ELF-1 (cell line): ENCODE results near the gene ZBTB21.

ENCODE experiments used
- DNase-seq: peaks from one replicate; pipeline ENCODE4 v3.0.0-alpha.2; 2016; ENCODE audit warnings: low read depth, low spot score

ZBTB21 gene

DNA sequence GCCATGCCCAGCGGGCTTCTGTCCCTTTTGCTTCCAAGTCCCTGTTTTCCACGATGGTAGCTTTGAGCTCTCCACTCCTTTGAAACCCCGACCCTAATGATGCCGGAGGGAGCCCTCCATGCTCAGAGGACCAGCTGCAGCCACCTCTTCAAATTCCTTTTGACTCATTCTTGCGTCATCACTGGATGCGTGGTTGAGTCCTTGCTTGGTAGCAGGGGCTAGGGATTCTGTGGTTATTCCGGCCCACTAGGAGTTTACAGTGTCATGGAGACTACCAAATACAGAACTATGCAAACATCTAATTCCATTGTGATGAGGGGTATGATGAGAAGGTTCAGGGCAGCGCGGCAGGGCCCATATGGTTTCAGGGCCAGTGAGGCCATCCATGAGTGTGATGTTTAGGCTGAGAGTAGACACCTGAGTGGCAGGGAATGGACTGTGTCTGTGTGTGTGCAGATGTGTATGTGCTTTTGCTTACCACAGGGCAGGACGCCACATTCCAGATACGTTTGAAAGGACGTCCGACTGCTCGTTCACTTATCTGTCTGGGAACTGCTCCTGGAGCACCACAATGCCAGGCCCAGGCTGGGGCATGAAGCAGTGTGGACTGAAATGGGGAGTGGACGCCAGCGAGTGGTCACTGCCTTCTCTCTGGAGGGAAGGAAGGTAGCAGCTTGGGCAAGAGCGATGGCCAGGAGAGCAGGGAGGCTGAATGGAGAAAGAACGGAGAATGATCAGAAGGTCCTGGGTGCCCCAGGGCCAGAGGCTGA lies 30.4 kb upstream of the ZBTB21 start:
- DNase-seq, result no peak

DNA sequence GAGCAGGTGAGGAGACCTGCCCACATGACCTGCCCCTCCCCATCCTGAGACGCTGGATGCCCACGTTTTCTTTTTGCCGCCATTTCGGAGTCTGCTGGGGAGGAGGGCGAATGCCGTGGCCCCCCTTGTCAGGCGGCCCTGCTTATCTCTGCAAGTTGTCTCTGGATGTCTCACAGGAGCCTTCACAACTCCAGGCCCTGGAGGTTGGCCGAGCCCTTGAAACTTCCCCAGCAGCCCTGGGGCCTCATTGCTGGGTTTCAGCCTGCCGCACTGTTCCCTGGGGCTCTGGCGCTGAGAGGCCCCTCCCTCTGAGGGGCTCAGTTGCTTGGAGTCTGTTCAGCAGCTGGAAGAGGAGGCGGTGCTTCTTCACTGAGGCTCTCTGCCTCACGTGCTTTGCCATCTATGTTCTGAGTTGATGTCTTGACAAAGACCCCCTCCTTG lies 29.8 kb upstream of the ZBTB21 start:
- peak; percentile 70 for DNase-seq

DNA sequence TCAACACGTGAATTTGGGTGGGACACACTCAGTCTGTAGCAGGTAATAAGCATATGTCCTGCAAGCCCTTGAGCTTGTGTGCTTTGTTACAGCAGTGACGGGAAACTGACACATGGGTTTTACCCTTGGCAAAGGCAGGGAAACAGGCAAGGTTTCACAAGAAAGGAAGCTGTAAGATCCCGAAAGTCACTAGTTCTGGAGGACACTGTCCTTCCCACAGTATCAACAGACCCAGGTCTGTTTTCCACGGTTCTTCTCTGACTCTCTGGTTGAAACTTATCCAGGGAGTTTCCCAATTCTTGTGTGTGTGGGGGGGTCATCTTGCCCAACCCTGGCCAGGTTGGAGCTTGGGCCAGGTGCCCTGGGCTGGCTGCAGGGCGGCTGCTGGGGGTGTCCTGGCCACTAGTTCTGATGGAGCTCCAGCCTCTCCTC lies 29.3 kb upstream of the ZBTB21 start:
- no peak for DNase-seq

DNA sequence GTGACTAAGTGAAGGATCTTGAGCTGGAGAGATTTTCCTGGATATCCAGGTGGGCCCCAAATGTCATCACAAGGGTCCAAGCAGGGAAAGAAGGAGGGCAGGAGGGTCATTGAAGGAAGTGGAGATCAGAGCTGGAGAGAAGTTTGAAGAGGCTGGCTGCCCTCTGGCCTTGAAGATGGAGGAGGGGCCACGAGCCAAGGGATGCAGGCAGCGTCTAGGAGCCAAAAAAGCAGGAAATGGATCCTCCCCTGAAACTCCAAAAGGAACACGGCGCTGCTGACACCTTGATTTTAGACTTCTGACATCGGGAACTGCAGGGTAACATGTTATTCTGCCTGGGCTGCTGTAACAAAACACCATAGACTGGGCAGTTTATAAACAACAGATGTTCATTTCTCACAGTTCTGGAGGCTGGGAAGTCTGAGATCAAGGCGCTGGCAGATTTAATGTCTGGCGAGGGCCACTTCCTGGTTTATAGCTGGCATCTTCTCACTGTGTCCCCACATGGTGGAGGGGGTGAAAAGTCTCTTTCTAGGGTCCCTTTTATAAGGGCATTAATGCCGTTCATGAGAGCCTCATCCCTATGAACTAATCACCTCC lies 28.8 kb upstream of the ZBTB21 start:
- DNase-seq, result no peak

DNA sequence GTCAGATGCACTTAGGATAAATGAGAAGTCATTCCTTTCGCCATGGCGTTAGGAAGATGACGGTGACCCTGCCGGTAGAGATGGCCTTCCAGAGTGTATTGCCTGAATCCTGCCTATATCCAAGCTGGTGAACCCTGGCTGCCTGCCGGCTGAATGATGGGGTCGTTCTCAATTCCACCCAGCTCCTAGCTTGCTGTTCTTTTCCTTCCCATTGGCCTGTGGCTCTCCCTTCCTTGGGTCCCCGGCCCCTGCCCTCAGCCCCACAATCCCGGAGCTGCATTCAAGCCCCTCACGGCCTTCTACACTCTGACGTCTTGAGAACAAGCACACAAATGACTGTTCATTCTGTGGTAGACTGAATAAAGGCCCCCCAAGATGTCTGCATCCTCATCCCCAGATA lies 28.2 kb upstream of the ZBTB21 start:
- DNase-seq, result no peak

DNA sequence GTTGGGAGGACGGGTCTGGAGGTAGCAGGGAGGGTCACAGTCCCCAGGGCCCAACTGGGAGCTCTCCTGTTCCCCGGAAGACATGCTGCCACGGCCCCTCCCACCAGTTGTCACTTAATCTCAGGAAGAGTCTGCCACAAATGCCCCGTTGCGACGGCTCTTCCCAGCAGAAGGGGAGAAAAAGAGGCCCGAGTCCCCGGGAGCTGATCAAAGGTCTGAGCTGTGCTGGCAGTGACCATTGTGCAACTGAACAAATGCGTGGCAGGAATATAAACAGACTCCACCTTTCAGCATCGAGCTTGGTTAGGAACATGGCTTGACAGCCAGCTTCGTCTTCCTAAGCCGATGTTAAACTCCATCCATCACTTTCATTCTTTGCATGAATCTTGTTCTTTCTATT lies 27.8 kb upstream of the ZBTB21 start:
- DNase-seq, result no peak

DNA sequence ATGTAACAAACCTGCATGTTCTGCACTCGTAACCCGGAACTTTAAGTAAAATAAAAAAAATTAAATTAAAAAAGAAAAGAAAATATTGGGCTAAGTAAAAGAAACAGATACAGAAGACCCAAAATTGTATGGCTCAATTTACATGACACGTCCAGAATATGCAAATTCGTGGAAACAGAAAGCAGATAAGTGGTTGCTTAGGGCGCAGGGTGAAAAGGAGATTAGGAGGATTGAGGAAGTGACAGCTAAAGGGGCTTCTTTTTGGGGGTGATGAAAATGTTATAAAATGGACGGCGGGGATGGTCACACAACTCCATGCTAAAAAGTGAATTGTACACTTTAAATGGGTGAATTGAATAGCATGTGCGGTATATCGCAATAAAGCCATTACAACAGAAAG lies 27.4 kb upstream of the ZBTB21 start:
- DNase-seq, result no peak

DNA sequence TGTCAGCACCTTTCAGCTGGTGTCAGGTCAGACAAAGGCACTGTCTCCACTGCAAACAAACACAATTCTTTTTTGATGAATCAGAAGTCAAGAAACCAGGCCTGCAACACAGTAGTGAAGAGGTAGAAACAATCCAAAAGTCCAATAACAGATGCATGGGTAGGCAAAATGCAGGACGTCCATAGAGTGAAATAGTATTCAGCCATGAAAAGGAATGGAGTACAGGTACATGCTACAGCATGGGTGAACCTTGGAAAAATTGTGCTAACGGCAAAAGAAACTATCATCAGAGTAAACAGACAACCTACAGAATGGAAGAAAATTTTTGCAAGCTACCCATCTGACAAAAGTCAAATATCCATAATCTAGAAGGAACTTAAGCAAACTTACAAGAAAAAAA lies 26.2 kb upstream of the ZBTB21 start:
- DNase-seq, result no peak

DNA sequence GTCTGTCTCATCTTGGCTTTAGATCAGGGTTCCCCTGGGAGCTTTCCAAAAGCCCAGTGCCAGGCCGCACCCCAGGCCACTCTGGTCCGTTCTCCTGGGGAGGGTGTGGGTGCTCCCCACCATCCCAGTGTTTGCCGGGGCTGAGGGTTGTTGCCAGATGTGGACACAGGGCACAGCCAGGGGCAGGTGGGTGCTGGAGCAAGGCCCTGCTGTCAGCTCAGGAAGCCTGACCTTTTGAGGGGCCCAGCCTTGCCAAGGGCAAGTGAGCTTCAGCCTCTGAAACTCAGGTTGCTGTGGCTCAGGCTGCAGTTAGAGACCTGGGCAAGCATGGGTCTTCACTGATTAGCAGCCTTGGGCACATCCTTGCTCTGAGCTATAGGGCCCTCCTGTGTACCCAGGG lies 22.8 kb upstream of the ZBTB21 start:
- DNase-seq, result no peak

DNA sequence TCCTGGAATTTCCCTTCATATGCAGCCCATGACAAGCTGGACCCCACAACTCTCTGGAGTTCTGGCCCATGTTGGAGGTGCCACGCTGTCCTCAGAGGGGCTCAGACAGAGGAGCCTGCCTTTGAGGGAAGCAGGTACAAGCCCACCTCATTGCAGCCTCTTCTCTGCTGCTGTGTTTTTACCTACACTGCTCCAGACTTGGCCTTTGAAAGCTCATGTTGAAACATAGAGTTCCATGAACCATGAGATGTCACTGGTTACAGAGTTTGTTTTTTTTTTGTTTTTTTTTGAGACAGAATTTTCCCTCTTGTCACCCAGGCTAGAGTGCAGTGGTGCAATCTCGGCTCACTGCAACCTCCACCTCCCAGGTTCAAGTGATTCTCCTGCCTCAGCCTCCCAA lies 22.1 kb upstream of the ZBTB21 start:
- no peak for DNase-seq

DNA sequence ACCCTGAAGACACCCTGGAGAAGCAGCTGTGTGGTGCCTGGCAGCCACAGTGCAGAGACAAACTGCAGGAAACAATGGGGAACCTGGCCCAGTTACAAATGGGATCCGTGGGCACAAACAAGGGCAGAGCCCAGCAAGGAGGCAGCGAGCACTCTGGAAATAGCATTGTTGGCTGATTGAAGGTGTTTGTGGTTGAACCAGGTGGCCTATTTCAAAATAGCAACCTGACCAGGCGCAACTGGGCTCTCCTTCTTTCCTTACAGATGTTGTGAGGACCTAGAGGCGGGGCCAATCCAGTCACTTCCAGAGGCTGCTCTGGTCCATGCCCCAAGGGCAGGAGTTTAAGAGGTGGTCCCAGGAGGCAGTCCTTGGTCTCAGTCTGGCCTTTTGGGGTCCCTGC lies 21.7 kb upstream of the ZBTB21 start:
- DNase-seq, result no peak

DNA sequence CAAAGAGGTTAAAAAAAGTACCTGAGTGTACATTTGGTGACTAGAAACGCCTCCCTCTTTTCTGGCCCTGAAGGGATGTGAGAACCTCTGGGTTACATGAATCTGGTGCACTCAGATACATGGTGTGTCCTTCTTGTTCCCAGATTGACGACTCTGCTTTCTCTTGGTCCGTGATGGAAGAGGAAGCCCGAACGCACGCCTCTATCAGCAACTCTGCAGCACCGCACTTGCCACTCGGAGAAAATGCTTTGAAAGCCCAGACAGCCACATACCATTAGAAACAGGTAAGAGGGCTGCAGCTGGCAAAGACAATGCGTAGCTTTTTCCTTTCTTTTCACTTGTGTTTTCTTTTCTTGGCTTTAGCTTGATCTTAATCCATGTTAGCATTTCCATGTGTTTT lies 21.1 kb upstream of the ZBTB21 start:
- no peak for DNase-seq

DNA sequence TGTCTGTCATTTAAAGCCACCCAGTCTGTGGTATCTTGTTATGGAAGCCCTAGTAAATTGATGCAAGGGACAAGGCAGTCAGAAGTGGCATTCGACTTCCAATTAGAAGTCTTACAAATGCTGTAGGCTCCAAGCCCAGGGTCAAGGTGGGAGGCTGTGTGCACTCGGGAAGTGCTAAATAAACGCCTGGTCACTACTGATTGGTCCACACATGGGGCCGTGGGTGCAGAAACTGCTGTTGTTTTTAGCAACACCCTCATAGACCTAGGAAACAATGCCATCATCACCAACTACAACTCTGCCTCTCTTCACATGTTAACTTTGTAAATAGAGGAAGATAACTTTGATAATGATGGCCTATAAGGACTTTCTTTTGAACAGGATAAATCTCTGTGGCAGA lies 20.2 kb upstream of the ZBTB21 start:
- DNase-seq, result no peak

DNA sequence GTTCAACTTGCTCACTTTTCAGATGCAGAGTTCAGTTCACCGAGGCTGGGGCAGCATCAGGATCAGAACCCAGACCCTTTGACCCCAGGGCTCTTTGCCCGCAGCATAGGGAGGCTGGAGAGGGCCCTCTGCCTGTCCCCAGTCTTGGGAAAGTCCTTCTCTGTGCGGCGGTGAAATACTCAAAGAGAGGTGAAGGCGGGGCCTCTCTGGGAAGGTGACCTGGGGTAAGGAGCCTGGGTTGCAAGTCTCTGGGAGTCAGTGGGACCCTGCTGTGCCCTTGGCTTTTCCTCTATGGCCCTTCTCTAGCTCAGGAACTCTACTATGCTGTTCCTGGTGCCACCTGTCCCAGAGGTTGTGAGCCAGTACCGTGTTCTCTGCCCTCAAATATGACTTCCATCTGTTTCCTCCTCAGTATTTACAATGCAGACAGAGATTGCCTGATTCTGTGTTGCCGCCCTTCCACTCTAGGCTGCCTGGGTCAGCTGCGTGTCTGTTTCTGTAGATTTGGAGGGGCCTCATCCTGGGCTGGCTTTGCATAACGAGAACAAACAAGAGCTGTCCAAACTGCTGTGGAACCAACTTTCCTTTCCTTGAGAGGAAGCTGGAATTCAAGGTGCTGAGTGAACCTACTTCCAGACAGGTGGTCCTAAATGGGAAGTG lies 18.7 kb upstream of the ZBTB21 start:
- no peak for DNase-seq

DNA sequence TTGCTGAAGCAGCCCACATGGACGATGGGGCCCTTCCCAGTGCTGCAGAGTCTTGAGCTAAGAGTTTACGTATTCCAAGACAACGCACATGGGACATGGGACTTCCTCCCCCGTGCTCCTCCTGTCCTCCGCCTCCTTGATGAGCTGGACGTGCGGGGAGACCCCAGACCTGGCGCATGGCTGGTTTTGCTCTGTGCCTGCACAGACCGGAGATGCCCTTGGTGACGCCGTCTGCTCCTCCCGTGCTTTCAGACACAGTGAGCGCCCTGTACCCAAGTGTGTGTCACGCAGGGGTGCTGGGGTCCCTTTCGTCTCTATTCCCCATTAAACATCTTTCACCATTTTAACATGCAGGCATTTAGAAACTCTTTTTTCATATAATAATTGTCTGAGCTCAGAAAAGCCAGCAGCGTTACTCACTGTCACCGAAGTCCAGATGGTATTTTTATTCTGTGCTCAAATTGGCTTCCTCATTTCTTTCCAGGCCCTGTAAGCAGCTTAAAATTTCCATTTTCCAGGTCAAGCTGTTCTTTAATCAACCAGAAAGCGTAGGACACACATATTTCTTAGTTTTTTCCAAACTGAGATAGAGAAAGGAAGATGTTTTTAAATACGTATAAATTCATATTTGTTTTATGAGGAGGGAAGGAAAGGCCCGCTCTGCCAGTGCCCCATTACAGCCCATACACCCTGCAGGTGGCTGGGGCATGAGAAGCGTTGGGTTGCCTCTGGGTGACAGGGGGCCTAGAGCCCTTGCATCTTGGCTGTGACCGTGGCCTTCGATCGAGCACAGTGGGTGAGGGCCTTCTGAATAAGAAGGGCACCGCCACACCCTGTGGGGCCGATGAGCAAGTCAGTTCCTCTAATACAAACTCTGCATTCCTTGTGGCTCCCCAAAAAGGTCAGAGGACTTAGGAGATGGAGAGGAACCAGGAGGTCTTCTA lies 17.9 kb upstream of the ZBTB21 start:
- no peak for DNase-seq

DNA sequence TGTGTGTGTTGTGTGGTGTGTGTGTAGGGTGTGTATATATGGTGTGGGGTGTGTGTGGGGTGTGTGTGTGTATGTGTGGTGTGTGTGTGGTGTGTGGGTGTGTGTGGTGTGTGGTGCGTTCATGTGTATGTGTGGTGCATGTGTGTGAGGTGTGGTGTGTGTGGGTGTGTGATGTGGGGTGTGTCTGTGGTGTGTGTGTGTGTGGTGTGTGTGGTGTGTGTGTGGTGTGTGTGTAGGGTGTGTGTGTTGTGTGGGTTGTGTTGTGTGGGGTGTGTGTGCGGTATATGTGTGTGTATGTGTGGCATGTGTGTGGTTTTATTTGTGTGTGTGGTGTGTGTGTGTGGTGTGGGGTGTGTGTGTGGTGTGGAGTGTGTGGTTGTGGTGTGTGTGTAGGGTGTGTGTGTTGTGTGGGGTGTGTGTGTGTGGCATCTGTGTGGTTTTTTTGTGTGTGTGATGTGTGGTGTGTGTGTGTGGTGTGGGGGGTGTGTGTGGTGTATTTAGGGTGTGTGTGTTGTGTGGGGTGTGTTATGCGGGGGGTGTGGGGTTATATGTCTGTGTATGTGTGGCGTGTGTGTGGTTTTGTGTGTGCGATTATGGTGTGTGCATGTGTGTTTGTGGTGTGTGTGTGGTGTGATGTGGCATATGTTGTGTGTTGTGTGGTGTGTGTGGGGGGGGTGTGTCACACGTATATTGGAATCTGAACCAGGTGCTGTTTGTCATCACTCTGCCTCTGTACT lies 17.1 kb upstream of the ZBTB21 start:
- no peak for DNase-seq

DNA sequence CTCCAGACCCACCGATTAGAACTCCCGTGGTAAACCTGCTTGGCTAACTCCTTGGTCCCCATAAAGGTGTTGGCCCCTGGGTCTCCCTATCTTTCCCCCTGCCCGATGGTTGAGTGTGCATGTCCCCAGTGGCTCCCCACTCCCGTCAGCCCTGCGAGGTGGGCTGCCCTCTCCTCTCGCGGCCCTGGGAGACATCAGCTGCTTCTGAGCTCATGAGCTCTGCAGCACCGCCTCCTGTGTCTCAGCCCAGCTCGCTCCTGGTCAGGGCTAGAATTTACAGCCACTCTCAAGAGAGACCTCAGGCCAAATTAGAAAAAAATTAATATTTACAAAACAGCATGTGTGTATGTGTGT lies 15.9 kb upstream of the ZBTB21 start:
- DNase-seq, result no peak

DNA sequence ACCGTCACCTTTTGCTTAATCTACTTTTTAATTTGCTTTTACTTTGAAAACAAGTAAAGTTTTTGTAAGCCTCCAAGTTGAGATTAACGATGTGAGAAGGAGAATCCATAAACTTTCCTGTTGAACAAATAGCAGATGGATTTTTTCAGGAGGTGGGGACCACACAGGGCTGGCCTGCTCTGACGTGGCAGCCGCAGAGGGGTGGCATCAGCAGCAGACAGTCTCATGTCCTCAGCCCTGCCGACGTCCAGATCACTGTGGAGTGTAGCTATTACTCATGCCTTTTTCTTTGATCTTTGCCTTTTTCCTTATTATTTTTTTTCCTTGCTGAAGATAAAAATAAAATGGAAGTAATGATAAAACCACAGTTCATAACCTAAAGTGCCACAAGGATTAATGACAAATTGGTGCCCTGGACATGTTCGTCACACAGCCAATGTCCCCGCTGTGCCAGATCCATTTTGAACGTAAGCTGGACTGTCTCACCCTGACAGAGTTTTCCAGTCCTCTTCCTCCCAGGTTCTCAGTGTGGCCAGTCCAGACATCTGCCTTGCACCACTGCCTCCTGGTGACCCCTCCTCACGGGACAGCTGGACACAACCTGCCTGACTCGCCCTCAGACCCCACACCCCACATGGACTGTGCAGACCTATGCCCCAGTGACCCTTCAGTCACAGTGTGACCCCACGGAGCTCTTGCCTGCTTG lies 15.4 kb upstream of the ZBTB21 start:
- no peak for DNase-seq

DNA sequence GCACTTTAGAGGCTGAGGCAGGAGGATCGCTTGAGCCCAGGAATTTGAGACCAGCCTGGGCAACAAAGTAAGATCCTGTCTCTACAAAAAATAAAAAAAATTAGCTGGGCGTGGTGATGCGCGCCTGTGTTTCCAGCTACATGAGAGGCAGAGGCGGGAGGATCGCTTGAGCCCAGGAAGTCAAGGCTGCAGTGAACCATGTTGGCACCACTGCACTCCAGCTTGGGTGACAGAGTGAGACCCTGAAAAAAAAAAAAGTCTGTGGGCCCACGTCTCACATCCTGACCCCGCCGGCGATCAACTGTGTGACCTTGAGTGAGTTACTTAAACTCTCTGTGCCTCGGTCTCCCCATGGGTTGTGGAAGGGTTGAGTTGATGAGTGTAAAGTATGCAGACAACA lies 12.7 kb upstream of the ZBTB21 start:
- DNase-seq, result no peak

DNA sequence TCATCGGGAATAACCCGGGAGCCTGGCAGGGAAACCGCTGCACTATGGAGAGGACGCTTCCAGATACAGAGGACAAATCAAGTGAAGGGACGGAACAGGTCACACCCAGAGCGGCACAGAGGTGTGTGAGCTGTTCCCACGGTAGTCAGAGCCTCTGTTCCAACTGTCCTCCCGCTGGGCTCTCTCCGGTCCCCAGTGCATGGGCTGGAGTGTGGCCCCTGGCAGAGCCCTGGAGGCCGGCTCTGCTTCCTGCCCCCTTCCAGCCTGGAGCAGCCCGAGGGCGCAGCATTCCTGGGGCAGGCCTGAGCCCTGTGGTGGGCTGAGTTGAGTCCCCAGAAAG lies 11.9 kb upstream of the ZBTB21 start:
- DNase-seq, result peak; percentile 76
